GM19468 (cell line): ENCODE measurements around the gene SEL1L2.

Experiments
- ATAC-seq: cut with Tn5 transposase; IDR thresholded peaks from one replicate; pipeline ENCODE4 v1.9.1; 2021; ENCODE audit warnings: mild to moderate bottlenecking, moderate library complexity, moderate number of reproducible peaks; ENCODE audit not compliant: unreplicated experiment; ENCODE audit errors: extremely low read depth

The SEL1L2 gene

GRCh38 chr20:13870170-13870748, 120.2 kb downstream of the SEL1L2 start:
- no peak for ATAC-seq

- no peak for ATAC-seq
Observed at GRCh38 chr20:13868331-13868730, 122.1 kb downstream of the SEL1L2 start.

GRCh38 chr20:13865791-13866351, 124.5 kb downstream of the SEL1L2 start:
- no peak for ATAC-seq

- ATAC-seq, result no peak
Observed at GRCh38 chr20:13865156-13865555, 125.3 kb downstream of the SEL1L2 start.

- no peak for ATAC-seq
Observed at GRCh38 chr20:13863244-13863643, 127.2 kb downstream of the SEL1L2 start.

- no peak for ATAC-seq
Observed at GRCh38 chr20:13862245-13862644, 128.2 kb downstream of the SEL1L2 start.

GRCh38 chr20:13858871-13859270, 131.5 kb downstream of the SEL1L2 start:
- no peak for ATAC-seq

GRCh38 chr20:13858439-13858838, 132.0 kb downstream of the SEL1L2 start:
- ATAC-seq, result no peak

- no peak for ATAC-seq
Observed at GRCh38 chr20:13857961-13858360, 132.5 kb downstream of the SEL1L2 start.

- no peak for ATAC-seq
Observed at GRCh38 chr20:13857304-13857703, 133.1 kb downstream of the SEL1L2 start.

GRCh38 chr20:13856354-13856753, 134.1 kb downstream of the SEL1L2 start:
- no peak for ATAC-seq

GRCh38 chr20:13855613-13856012, 134.8 kb downstream of the SEL1L2 start:
- ATAC-seq, result no peak

GRCh38 chr20:13852306-13852705, 138.1 kb downstream of the SEL1L2 start:
- no peak for ATAC-seq

- no peak for ATAC-seq
Observed at GRCh38 chr20:13851279-13851678, 139.1 kb downstream of the SEL1L2 start.

- ATAC-seq, result no peak
Observed at GRCh38 chr20:13844296-13844695, 146.1 kb downstream of the SEL1L2 start.

- no peak for ATAC-seq
Observed at GRCh38 chr20:13841206-13841605, 149.2 kb downstream of the SEL1L2 start.

GRCh38 chr20:13840093-13840465, 150.3 kb downstream of the SEL1L2 start:
- ATAC-seq, result no peak

GRCh38 chr20:13839421-13840092, 150.9 kb downstream of the SEL1L2 start:
- ATAC-seq, result no peak

GRCh38 chr20:13838664-13839063, 151.8 kb downstream of the SEL1L2 start:
- ATAC-seq, result no peak

- ATAC-seq, result no peak
Observed at GRCh38 chr20:13831476-13831875, 158.9 kb downstream of the SEL1L2 start.

- no peak for ATAC-seq
Observed at GRCh38 chr20:13825465-13825864, 164.9 kb downstream of the SEL1L2 start.

GRCh38 chr20:13824459-13824858, 166.0 kb downstream of the SEL1L2 start:
- ATAC-seq, result no peak
